ENCODE data around the gene AXL.

The AXL gene

GRCh38 chr19:41206926-41207750, 11.9 kb upstream of the AXL start:
- no peak for TF ChIP-seq EZH2phosphoT487 (IDR thresholded peaks at IDR 0.05; ENCODE audit: borderline replicate concordance, low read length)
- TF ChIP-seq CTCF (IDR thresholded peaks at IDR 0.05; ENCODE audit: low read depth, low read length, poor library complexity, severe bottlenecking) = no peak
- Histone ChIP-seq H3K36me3 (ENCODE audit: control insufficient read depth, low read length) (no peaks in the 10 kb centered on the region), H3K27ac (ENCODE audit: low read depth, low read length) (no peak overlapping the region)

DNA sequence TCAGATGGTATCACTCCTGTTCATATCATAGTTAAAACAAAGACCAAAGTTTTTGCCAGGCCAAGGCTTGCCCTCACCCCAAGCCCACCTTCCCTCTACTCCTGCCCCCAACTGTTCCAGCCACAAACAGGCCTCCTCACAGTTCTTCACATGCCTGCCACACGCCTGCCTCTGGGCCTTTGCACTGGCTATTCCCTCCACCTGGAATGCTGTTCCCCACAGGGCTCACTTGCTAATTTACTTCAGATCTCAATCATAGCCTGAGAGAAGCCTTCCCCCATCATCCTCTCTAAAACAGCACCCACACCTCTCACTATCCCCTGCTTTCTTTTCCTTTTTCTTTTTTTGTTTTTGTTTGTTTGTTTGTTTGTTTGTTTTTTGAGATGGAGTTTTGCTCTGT, 4.9 kb upstream of the AXL start:
- H3F3A ChIP-seq (ENCODE audit: control insufficient read depth, insufficient read depth) = no peaks in the 10 kb centered on the region

More at GRCh38 chr19:41206926-41207750, 11.9 kb upstream of the AXL start:
- Histone ChIP-seq H4K20me1 (ENCODE audit: control insufficient read depth, insufficient read depth, low read depth, low read length) (no peaks in the 10 kb centered on the region), H3K4me3 (ENCODE audit: low read length) (no peak overlapping the region), H3K4me1 (ENCODE audit: control insufficient read depth, low read length) (no peaks in the 10 kb centered on the region), H3K79me2 (ENCODE audit: control insufficient read depth, low read length) (no peaks in the 10 kb centered on the region), H3K4me2 (ENCODE audit: low read length) (no peak overlapping the region), H3K9me3 (ENCODE audit: control insufficient read depth, insufficient read depth, low read length) (no peaks in the 10 kb centered on the region), H3K9me2 (replicated peaks; ENCODE audit: control insufficient read depth, low read length) (no peaks in the 10 kb centered on the region), H3K27me3 (ENCODE audit: control insufficient read depth, low read length) (no peaks in the 10 kb centered on the region), H3F3A (ENCODE audit: control insufficient read depth, insufficient read depth) (no peaks in the 10 kb centered on the region)

GRCh38 chr19:41217741-41218140, 1.3 kb upstream of the AXL start:
- TF ChIP-seq CTCF (IDR thresholded peaks at IDR 0.05; ENCODE audit: low read depth, low read length, poor library complexity, severe bottlenecking) = no peak
- TF ChIP-seq EZH2phosphoT487 (IDR thresholded peaks at IDR 0.05; ENCODE audit: borderline replicate concordance, low read length) = no peak
- no peak overlapping the region for H3K4me2 ChIP-seq (ENCODE audit: low read length)
- no peaks in the 10 kb centered on the region for H3K27me3 ChIP-seq (ENCODE audit: control insufficient read depth, low read length)
- no peaks in the 10 kb centered on the region for H3K79me2 ChIP-seq (ENCODE audit: control insufficient read depth, low read length)
- H3K36me3 ChIP-seq (ENCODE audit: control insufficient read depth, low read length) = no peaks in the 10 kb centered on the region
- H3K27ac ChIP-seq (ENCODE audit: low read depth, low read length) = no peak overlapping the region
- no peaks in the 10 kb centered on the region for H3K4me1 ChIP-seq (ENCODE audit: control insufficient read depth, low read length)
- no peaks in the 10 kb centered on the region for H3F3A ChIP-seq (ENCODE audit: control insufficient read depth, insufficient read depth)
- no peaks in the 10 kb centered on the region for H3K9me2 ChIP-seq (replicated peaks; ENCODE audit: control insufficient read depth, low read length)
- H3K9me3 ChIP-seq (ENCODE audit: control insufficient read depth, insufficient read depth, low read length) = no peaks in the 10 kb centered on the region
- no peaks in the 10 kb centered on the region for H4K20me1 ChIP-seq (ENCODE audit: control insufficient read depth, insufficient read depth, low read depth, low read length)
- H3K4me3 ChIP-seq (ENCODE audit: low read length) = no peak overlapping the region

More for the DNA sequence above, 4.9 kb upstream of the AXL start:
- Histone ChIP-seq H3K27ac (ENCODE audit: low read depth, low read length) (no peak overlapping the region), H3K79me2 (ENCODE audit: control insufficient read depth, low read length) (no peaks in the 10 kb centered on the region), H3K27me3 (ENCODE audit: control insufficient read depth, low read length) (no peaks in the 10 kb centered on the region), H3K4me2 (ENCODE audit: low read length) (no peak overlapping the region), H3K9me2 (replicated peaks; ENCODE audit: control insufficient read depth, low read length) (no peaks in the 10 kb centered on the region), H3K36me3 (ENCODE audit: control insufficient read depth, low read length) (no peaks in the 10 kb centered on the region), H3K4me1 (ENCODE audit: control insufficient read depth, low read length) (no peaks in the 10 kb centered on the region), H3K4me3 (ENCODE audit: low read length) (no peak overlapping the region), H4K20me1 (ENCODE audit: control insufficient read depth, insufficient read depth, low read depth, low read length) (no peaks in the 10 kb centered on the region), H3K9me3 (ENCODE audit: control insufficient read depth, insufficient read depth, low read length) (no peaks in the 10 kb centered on the region)
- TF ChIP-seq EZH2phosphoT487 (IDR thresholded peaks at IDR 0.05; ENCODE audit: borderline replicate concordance, low read length) = no peak
- TF ChIP-seq CTCF (IDR thresholded peaks at IDR 0.05; ENCODE audit: low read depth, low read length, poor library complexity, severe bottlenecking) = no peak

All from DOHH2 (cell line).